Thyroid gland (tissue), 4 donors: Measurements from ENCODE around the gene FAM83F.

Source experiments
- CTCF ChIP-seq, 6 experiments: fragments of 200-600 bp in 3 of 6; fragments of 450-650 bp in 3 of 6; sonication (generic) in 3 of 6; IDR thresholded peaks; one replicate each; pipeline ENCODE4 v1.5.1; 2016 to 2019; ENCODE audit warnings: antibody characterized with exemption in 6 of 6, mild to moderate bottlenecking in 2 of 6, inconsistent platforms in 1 of 6, moderate library complexity in 1 of 6
- POLR2A ChIP-seq, 2 donors: fragments of 450-650 bp; IDR thresholded peaks; one replicate each; pipeline ENCODE4 v1.6.1; 2017; ENCODE audit warnings: antibody characterized with exemption in 2 of 2, mild to moderate bottlenecking in 2 of 2, moderate library complexity in 1 of 2

GRCh38 chr22:39946503-39947219, 48.1 kb upstream of the FAM83F start:
- TF ChIP-seq CTCF (IDR thresholded peaks at IDR 0.05) (no peak), POLR2A (IDR thresholded peaks at IDR 0.05) (no peak)
